HG03521 (cell line): ENCODE measurements around the gene MAMDC4.

Source experiments
- ATAC-seq: cut with Tn5 transposase; IDR thresholded peaks from one replicate; pipeline ENCODE4 v1.9.1; 2021; ENCODE audit warnings: mild to moderate bottlenecking, moderate library complexity; ENCODE audit not compliant: unreplicated experiment

The MAMDC4 gene

GRCh38 chr9:136886610-136887597 is 34.8 kb downstream of the MAMDC4 start:
- peak; percentile 7 for ATAC-seq

GRCh38 chr9:136888454-136888853 is 36.3 kb downstream of the MAMDC4 start:
- ATAC-seq, result no peak

DNA sequence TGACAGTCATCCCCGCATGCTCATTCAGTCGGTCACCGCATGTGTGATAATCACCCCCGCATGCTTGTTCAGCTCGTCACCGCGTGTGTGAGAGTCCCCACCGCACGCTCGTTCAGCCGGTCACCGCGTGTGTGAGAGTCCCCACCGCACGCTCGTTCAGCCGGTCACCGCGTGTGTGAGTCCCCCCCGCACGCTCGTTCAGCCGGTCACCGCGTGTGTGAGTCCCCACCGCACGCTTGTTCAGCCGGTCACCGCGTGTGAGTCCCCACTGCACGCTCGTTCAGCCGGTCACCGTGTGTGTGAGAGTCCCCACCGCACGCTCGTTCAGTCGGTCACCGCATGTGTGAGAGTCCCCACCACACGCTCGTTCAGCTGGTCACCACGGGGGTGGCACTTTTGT is 37.7 kb downstream of the MAMDC4 start:
- no peak for ATAC-seq

GRCh38 chr9:136890661-136891060 is 38.5 kb downstream of the MAMDC4 start:
- no peak for ATAC-seq

DNA sequence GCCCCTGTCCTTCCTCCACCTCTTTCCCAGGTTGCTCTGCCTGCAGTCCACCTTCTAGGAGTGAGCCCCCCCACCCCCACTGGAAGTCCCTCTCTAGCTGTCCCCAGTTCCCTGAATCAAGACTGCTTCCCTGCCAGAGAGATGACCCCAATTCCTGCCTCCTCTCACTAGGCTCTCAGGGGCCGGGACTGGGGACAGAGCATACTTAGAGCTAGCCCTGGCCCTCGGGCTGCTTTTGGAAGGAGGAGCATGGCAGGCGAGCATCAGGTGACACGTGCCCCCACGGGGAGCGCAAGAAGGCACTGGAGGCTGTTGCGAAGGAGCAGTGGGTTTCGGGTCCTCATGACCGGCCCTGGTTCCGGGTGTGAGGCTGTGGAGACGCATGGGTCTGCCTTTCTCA is 43.9 kb downstream of the MAMDC4 start:
- ATAC-seq, result no peak

DNA sequence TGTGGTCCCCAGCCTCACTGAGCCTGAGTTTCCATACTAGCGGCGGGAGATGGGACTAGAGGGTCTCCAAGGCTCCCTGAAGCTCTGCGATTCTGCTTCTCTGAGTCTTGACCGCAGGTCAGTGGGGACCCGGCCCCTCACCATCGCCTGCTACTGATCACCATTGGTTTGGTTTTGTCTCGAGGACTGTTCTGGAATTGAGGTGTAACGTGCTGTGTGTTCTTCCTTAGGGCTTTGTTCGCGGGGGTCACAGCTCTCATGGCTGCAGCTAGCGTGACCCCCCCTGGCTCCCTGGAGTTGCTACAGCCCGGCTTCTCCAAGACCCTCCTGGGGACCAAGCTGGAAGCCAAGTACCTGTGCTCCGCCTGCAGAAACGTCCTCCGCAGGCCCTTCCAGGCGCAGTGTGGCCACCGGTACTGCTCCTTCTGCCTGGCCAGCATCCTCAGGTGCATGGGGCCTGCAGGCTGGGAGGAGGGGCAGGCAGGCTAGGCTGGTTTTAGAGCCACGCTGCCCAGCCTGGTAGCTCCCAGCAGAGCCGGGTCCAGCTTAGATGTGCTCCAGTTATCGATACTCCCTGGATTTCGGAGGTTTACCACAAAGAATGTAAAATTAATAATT is 46.4 kb downstream of the MAMDC4 start:
- ATAC-seq, result no peak

GRCh38 chr9:136899196-136899595 is 47.0 kb downstream of the MAMDC4 start:
- ATAC-seq, result no peak

GRCh38 chr9:136900556-136900955 is 48.4 kb downstream of the MAMDC4 start:
- ATAC-seq, result no peak

- no peak for ATAC-seq
These were observed 48.9 kb downstream of the MAMDC4 start for GRCh38 chr9:136900988-136901515.

DNA sequence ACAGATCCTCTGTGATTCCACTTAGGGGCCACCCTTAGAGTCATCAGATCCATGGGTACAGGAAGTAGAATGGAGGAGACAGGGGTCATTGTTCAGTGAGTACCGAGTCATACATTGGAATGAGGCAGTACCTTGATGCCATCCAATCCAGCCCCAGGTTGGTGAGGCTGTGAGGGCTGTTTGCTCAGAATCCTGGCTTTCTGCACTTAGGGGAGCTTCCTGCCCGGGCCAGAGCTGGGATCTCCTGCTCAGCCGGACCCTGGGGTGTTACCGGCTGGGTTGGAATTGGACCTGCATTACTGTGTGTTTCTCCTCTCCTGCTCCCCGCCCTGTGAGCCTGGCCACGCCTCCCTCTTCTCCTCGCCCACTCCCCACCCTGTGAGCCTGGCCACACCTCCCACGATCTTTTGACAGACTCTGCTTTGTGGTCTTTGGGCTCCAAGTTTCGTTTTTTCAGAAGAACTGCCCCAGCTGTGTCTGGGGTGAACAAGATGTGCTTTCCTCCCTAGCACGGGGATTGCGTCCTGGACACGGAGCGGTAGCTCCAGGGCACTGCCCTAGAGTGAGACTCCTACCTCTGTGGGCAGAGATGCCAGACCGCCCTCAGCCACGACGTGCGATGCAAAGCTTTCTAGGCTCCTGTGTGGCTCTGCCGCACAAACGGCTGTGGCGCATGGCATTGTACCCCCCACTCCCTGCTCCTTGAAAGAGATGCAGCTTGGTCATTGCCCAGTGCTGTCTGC is 49.5 kb downstream of the MAMDC4 start:
- peak; percentile 46 for ATAC-seq

- ATAC-seq, result peak; percentile 40
These were observed 50.2 kb downstream of the MAMDC4 start for GRCh38 chr9:136902259-136902821.

GRCh38 chr9:136903041-136903554 is 51.0 kb downstream of the MAMDC4 start:
- no peak for ATAC-seq

DNA sequence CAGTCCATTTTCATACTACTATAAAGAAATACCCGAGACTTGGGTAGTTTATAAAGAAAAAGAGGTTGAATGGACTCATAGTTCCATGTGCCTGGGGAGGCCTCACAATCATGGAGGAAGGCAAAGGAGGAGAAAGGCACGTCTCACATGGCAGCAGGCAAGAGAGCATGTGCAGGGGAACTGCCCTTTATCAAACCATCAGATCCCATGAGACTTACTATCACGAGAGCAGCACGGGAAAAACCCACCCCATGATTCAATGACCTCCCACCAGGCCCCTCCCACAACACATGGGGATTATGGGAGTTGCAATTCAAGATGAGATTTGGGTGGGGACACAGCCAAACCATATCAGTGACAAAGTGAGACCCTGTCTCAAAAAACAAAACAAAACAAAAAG is 54.1 kb downstream of the MAMDC4 start:
- no peak for ATAC-seq

GRCh38 chr9:136907011-136907914 is 55.1 kb downstream of the MAMDC4 start:
- ATAC-seq, result no peak
